Trophoblast cell (in vitro differentiated cells and primary cell): ENCODE measurements around the gene ASB6.

Source experiments
- DNase-seq, 2 donors: peaks; one replicate each; pipeline ENCODE4 v3.0.0-alpha.2; 2016
- H2AFZ ChIP-seq: 2 replicates; pipeline ENCODE4 v1.6.1; 2013; ENCODE audit warnings: low read length, moderate library complexity, mild to moderate bottlenecking; ENCODE audit not compliant: insufficient read depth, poor library complexity
- H2AK5ac ChIP-seq: 2 replicates; pipeline ENCODE4 v1.6.1; 2013; ENCODE audit warnings: mild to moderate bottlenecking, low read length
- H2BK120ac ChIP-seq: 2 replicates; pipeline ENCODE4 v1.6.1; 2013; ENCODE audit warnings: low read length, mild to moderate bottlenecking, moderate library complexity; ENCODE audit not compliant: insufficient read depth, poor library complexity
- H2BK12ac ChIP-seq: 2 replicates; pipeline ENCODE4 v1.6.1; 2013; ENCODE audit warnings: mild to moderate bottlenecking, low read length, moderate library complexity
- H2BK5ac ChIP-seq: 2 replicates; pipeline ENCODE4 v1.6.1; 2013; ENCODE audit warnings: low read length, low read depth, moderate library complexity, mild to moderate bottlenecking; ENCODE audit not compliant: poor library complexity
- H3K14ac ChIP-seq: 2 replicates; pipeline ENCODE4 v1.6.1; 2013; ENCODE audit warnings: mild to moderate bottlenecking, low read length
- H3K18ac ChIP-seq: 2 replicates; pipeline ENCODE4 v1.6.1; 2013; ENCODE audit warnings: mild to moderate bottlenecking, low read length
- H3K23ac ChIP-seq: 2 replicates; pipeline ENCODE4 v1.6.1; 2013; ENCODE audit warnings: low read length
- H3K27ac ChIP-seq: 2 replicates; pipeline ENCODE4 v1.5.1; 2013; ENCODE audit warnings: low read depth, mild to moderate bottlenecking, inconsistent platforms, low read length, moderate library complexity
- H3K27me3 ChIP-seq: 2 replicates; pipeline ENCODE4 v1.6.1; 2013; ENCODE audit warnings: inconsistent platforms, mild to moderate bottlenecking, low read length, moderate library complexity; ENCODE audit not compliant: insufficient read depth
- H3K36me3 ChIP-seq, 2 experiments: 1 replicate in 1 of 2; 2 replicates in 1 of 2; pipeline ENCODE4 v1.6.1; 2013; ENCODE audit warnings: low read length in 2 of 2, mild to moderate bottlenecking in 2 of 2, moderate library complexity in 1 of 2; ENCODE audit not compliant: insufficient read depth in 2 of 2, control insufficient read depth in 1 of 2
- H3K4ac ChIP-seq: 2 replicates; pipeline ENCODE4 v1.6.1; 2013; ENCODE audit warnings: low read depth, mild to moderate bottlenecking, low read length, moderate library complexity
- H3K4me1 ChIP-seq, 2 experiments: 1 replicate in 1 of 2; 2 replicates in 1 of 2; pipeline ENCODE4 v1.6.1; 2013; ENCODE audit warnings: low read length in 2 of 2, mild to moderate bottlenecking in 2 of 2, moderate library complexity in 1 of 2; ENCODE audit not compliant: insufficient read depth in 2 of 2, control insufficient read depth in 1 of 2
- H3K4me2 ChIP-seq: 2 replicates; pipeline ENCODE4 v1.6.1; 2013; ENCODE audit warnings: inconsistent platforms, mild to moderate bottlenecking, low read length, moderate library complexity
- H3K4me3 ChIP-seq: 2 replicates; pipeline ENCODE4 v1.5.1; 2013; ENCODE audit warnings: mild to moderate bottlenecking, low read depth, low read length, inconsistent platforms
- H3K79me1 ChIP-seq: one replicate; pipeline ENCODE4 v1.6.1; 2013; ENCODE audit warnings: low read length
- H3K79me2 ChIP-seq: 2 replicates; pipeline ENCODE4 v1.6.1; 2013; ENCODE audit warnings: low read length, mild to moderate bottlenecking; ENCODE audit not compliant: control insufficient read depth, insufficient read depth, poor library complexity
- H3K9ac ChIP-seq: 2 replicates; pipeline ENCODE4 v1.6.1; 2013; ENCODE audit warnings: mild to moderate bottlenecking, low read length
- H3K9me3 ChIP-seq: 2 replicates; pipeline ENCODE4 v1.6.1; 2013; ENCODE audit warnings: low read depth, mild to moderate bottlenecking, control low read depth, inconsistent platforms, low read length; ENCODE audit not compliant: insufficient read depth
- H4K12ac ChIP-seq: 2 replicates; pipeline ENCODE4 v1.6.1; 2013; ENCODE audit warnings: low read depth, mild to moderate bottlenecking, low read length, moderate library complexity
- H4K8ac ChIP-seq: 2 replicates; pipeline ENCODE4 v1.6.1; 2013; ENCODE audit warnings: low read depth, mild to moderate bottlenecking, low read length, moderate library complexity
- H4K91ac ChIP-seq: one replicate; pipeline ENCODE4 v1.6.1; 2013; ENCODE audit warnings: low read depth, mild to moderate bottlenecking, low read length, moderate library complexity
- WGBS: extraction: QIAGEN DNeasy Blood & Tissue Kit; methylation state at CpG from one replicate; pipeline ENCODE4 v1.1.7; 2013; ENCODE audit warnings: missing lambda C conversion rate; ENCODE audit not compliant: insufficient read length, insufficient coverage; ENCODE audit errors: extremely low coverage; 5-methylcytosine and 5-hydroxymethylcytosine counted together

Gene ASB6

DNA sequence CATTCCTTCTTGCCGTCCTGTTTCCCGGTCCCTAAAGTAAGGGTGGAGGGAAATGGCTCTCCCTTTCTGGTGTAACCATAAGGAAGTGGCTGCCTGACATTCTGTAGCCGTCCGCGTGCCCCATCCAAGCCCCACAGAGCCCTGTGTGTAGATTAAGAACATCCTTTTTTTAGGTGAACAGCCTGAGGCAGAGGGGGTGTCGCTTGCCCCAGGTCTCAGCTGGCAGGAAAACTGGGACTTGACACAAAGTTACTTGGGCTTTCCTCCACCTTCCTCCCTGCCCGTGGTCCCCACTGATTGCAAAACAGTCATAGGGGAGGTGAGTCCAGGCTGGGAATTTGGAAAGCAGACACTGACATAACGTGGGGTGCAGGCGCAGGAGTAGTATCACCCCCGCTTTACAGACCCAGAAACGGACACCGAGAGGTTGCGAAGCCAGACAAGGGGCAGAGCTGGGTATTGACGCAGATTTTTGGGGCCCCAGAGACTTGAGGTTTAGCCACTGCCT is 43.8 kb downstream of the ASB6 start:
- Histone ChIP-seq H3K27ac (peak overlapping the region; percentile 62), H3K4me2 (peak overlapping the region; percentile 61), H3K9me3 (no peaks in the 10 kb centered on the region), H2AFZ (peak overlapping the region; percentile 68), H3K23ac (no peak overlapping the region), H4K12ac (peak overlapping the region; percentile 12), H4K8ac (peak overlapping the region; percentile 86), H3K36me3 (no peaks in the 10 kb centered on the region), H3K79me1 (peaks cover 32% of the 10 kb centered on the region), H3K4ac (peak overlapping the region; percentile 14), H2AK5ac (peak overlapping the region; percentile 47), H3K14ac (peak overlapping the region; percentile 52), H3K4me3 (peak overlapping the region; percentile 11), H3K9ac (peak overlapping the region; percentile 25), H2BK120ac (peak overlapping the region; percentile 54), H4K91ac (peak overlapping the region; percentile 91), H3K27me3 (no peaks in the 10 kb centered on the region), H2BK5ac (peak overlapping the region; percentile 73), H3K79me2 (peaks cover 10% of the 10 kb centered on the region), H2BK12ac (peak overlapping the region; percentile 43), H3K4me1 (peaks cover 27 to 29% of the 10 kb centered on the region in 2 experiments), H3K18ac (peak overlapping the region; percentile 77)
- no CpG with 5 or more reads among the region's 14 CpGs for WGBS
- no peak for DNase-seq

DNA sequence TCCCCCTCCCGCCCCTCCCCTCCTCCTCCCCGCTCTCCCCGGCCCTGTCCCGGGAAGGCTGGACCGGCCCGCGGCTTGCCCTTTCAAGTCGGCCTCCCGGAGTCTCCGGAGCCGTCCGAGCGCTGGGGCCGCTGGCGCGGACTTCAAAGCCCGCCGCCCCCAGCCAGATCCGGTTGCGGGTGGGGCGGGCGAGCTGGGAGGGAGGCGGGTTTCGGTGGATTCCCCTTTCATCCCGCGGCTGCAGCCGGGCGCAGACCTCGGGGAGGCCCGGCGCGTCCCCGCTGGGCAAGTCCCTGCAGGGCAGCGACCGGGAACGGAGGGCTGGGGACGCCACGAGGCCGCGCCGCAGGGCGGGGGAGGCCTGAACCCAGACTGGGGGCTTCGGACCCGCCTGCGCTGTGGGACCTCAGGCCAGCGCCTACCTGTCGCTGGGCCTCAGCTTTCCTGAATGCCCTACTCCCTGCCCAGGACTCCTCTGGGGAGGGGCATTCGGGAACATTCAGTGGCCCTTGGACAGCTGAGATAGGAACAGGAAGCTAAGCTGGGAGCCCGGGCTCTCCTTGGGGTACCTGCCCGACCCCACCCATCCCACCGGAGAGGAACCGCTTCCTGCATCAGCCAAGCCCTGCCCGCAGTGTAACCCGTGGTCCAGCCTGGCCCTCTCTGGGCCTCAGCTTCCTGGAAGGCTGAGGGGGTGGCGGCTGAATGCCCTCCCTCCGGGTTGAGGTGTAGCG is 44.4 kb downstream of the ASB6 start:
- Histone ChIP-seq H2BK120ac (peak overlapping the region; percentile 54), H2BK5ac (peak overlapping the region; percentile 73), H3K79me2 (peaks cover 10% of the 10 kb centered on the region), H4K12ac (peak overlapping the region; percentile 12), H3K4me1 (peaks cover 23 to 25% of the 10 kb centered on the region in 2 experiments), H2BK12ac (peak overlapping the region; percentile 43), H3K27me3 (no peaks in the 10 kb centered on the region), H2AK5ac (peak overlapping the region; percentile 47), H3K9ac (peak overlapping the region; percentile 24), H2AFZ (peak overlapping the region; percentile 68), H3K4me2 (peak overlapping the region; percentile 61), H4K91ac (peak overlapping the region; percentile 91), H3K9me3 (no peaks in the 10 kb centered on the region), H4K8ac (peak overlapping the region; percentile 86), H3K4ac (peak overlapping the region; percentile 12), H3K23ac (no peak overlapping the region), H3K36me3 (no peaks in the 10 kb centered on the region), H3K27ac (peak overlapping the region; percentile 62), H3K18ac (peak overlapping the region; percentile 77), H3K4me3 (peak overlapping the region; percentile 60), H3K14ac (peak overlapping the region; percentile 52), H3K79me1 (peaks cover 30% of the 10 kb centered on the region)
- DNase-seq = peak; percentile 62 to 67
- no CpG with 5 or more reads among the region's 57 CpGs for WGBS

DNA sequence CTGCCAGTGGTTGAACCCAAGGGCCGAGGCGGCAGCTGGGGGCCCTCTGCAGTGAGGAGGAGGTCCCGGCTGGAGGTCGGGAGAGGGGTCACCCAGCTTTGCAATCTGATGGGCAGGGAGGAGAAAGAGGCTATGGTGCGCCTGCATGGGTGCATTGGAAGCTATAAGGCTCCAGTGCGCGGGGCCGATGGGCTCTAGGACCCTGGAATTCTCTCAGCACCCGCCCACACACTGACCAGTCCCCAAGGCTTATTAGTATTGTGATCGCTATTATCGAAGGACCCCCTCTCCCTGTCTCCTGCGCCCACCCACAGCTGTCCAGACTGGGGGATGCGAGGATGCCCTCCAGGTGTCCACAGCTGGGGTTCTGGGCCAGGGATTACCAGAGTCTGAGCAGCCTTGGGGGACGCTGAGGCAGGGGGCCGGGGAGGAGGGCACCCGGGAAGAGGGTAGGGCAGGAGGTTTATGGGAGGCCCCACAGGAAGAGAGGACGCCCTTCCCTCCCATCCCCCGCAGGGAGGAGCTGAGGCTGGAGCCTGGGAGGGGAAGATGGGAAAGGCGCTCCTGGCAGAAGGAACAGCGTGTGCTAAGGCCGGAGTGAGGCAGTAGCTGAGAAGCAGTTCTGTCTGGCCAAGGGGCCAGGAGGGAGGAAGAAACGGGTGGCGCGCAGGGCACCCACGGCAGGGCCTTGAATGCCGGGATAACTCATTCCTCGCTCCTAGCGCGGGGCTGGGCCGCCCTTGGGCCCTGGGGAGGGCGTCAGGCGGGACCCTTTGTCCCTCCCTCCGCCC is 45.2 kb downstream of the ASB6 start:
- Histone ChIP-seq H3K79me1 (peaks cover 29% of the 10 kb centered on the region), H2AFZ (peak overlapping the region; percentile 93), H3K27ac (peak overlapping the region; percentile 82), H4K8ac (peak overlapping the region; percentile 97), H3K4me1 (peaks cover 23 to 25% of the 10 kb centered on the region in 2 experiments), H3K9me3 (no peaks in the 10 kb centered on the region), H3K18ac (peak overlapping the region; percentile 98), H3K36me3 (no peaks in the 10 kb centered on the region), H3K4me3 (peak overlapping the region; percentile 51), H3K79me2 (peaks cover 10% of the 10 kb centered on the region), H2BK5ac (peak overlapping the region; percentile 91), H3K23ac (no peak overlapping the region), H2BK12ac (peak overlapping the region; percentile 52), H3K4ac (peak overlapping the region; percentile 93), H2BK120ac (peak overlapping the region; percentile 95), H3K9ac (peak overlapping the region; percentile 16), H2AK5ac (peak overlapping the region; percentile 97), H3K27me3 (no peaks in the 10 kb centered on the region), H3K14ac (peak overlapping the region; percentile 95), H4K12ac (peak overlapping the region; percentile 95), H3K4me2 (peak overlapping the region; percentile 62), H4K91ac (peak overlapping the region; percentile 98)
- peak; percentile 29 to 59 for DNase-seq
- WGBS = no CpG with 5 or more reads among the region's 33 CpGs

DNA sequence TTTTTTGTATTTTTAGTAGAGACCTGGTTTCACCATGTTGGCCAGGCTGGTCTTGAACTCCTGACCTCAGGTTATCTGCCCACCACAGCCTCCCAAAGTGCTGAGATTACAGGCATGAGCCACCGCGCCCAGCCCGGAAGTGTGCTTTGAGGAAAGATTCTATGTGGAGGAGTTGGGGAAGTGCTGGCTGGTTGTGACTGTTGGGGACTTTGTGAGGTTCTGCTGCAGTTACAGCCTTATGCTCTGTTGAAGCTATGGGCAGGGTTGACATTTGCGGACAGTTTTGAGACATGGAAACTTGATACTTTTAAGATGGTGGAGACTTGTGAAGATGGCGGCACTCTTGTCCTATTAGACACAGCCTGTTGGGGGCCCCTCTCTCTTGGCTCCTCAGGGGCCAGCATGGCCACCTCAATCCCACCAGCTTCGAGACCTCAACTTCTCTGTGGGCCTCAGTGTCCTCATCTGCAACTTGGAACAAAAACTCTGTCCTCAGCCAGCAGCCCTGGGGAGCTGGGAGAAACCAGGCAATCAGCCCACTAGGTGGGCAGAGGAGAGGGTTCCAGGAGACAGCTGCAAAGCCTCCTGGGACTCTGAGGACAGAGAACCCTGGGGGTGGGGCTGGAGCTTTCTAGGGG is 45.9 kb downstream of the ASB6 start:
- Histone ChIP-seq H3K23ac (no peak overlapping the region), H4K91ac (peak overlapping the region; percentile 98), H2AFZ (peak overlapping the region; percentile 1), H4K8ac (peak overlapping the region; percentile 97), H2BK12ac (peak overlapping the region; percentile 66), H3K79me2 (peaks cover 10% of the 10 kb centered on the region), H3K79me1 (peaks cover 29% of the 10 kb centered on the region), H3K9ac (no peak overlapping the region), H3K14ac (peak overlapping the region; percentile 44), H3K4me3 (no peak overlapping the region), H2AK5ac (peak overlapping the region; percentile 31), H3K27ac (no peak overlapping the region), H3K36me3 (no peaks in the 10 kb centered on the region), H3K27me3 (no peaks in the 10 kb centered on the region), H3K4me2 (no peak overlapping the region), H2BK5ac (peak overlapping the region; percentile 6), H4K12ac (no peak overlapping the region), H3K4me1 (peaks cover 23 to 25% of the 10 kb centered on the region in 2 experiments), H3K9me3 (no peaks in the 10 kb centered on the region), H3K4ac (peak overlapping the region; percentile 6), H3K18ac (peak overlapping the region; percentile 41), H2BK120ac (peak overlapping the region; percentile 95)
- no CpG with 5 or more reads among the region's 6 CpGs for WGBS
- DNase-seq = no peak
